ENCODE measurements around the gene UPK2.

UPK2 gene

DNA sequence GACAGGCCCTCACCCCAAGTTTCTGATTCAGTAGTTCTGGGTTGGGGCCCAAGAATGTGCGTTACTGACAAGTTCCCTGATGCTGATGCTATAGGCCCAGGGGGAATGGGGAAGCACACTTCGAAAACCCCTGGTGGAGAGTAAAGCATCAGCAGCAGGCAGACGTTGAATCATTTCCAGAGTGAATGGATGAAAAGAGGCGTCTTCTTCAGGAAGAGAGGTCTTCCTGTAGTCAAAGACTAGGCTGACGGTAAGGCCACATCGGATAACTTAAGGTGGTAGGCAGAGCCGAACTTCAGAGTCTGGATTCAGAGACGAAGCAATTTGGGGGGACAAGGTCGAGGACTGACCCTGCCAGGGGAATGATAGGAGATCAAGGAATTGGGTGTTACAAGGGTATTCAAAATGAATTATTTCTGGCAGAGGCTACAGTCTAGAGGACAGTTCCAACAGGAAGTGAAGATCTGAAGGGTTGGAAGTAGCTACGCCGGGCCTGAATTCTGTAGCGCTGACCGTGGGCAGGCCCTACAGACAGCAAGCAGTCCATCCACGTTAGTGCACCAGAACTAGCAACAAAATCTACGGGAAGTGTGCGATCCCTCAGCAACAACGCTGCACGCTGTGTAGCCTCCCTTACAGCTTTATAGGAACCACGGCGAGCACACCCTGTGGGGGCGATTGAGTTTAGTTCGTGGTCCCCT is 41.0 kb downstream of the UPK2 start:
- peak in 1 of 2 experiments; percentile 15 for DNase-seq

DNA sequence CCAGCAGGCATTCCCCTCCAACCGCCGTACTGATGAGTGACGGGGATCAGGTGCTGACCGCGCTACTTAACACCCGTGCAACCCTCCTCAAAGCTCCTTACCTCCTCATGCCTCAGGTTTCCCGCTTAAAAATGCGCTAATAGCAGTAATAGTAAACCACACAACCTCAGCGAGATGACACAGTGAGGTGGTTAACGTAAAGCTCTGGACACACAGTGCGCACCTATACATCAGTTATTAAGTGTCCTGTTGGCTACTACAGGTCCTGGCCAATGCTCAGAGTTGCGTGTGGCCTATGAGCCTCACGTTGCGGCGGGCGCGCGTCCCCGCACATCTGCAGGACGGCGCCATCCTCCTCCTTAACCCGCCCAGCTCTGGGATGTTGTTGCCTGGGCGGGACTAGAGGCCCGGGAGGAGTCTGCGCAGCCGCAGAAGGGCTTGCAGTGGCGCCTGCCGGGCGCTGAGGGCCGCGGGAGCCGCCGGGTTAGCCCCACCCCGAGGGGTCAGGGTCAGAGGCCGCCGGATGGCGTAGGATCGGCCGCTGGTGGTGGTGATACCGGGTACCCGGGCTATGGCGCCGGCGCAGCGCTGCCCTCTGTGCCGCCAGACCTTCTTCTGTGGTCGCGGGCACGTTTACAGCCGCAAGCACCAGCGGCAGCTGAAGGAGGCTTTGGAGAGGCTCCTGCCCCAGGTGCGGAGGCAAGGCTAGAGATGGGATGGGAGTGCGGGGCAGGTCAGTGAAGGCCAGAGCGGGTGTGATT is 41.7 kb downstream of the UPK2 start, which contains the start of gene CENATAC:
Gene CENATAC, plus strand, starts transcription at position 512 of the 761 bp plus-strand sequence. Its CDS starts 60 bp downstream, at position 572.
- peak; percentile 94 for DNase-seq

- DNase-seq: no peak
Measured at GRCh38 chr11:118998388-118998717, 42.3 kb downstream of the UPK2 start.

DNA sequence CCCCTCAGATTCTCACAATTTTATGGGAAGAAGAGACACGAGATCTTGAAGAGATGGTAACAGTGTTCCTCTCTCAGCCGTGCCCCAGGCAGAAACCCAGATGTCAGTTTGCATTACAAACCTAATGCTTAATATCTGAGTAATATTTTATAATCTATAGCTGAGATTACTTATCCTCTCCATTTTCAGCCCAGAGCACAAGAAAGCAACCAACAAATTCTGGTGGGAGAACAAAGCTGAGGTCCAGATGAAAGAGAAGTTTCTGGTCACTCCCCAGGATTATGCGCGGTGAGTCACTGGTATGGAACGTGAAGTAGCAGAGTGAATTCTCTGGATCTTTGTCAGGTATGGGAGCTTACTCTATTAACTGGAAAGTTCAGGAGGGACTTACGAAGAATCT is 42.7 kb downstream of the UPK2 start:
- no peak for DNase-seq

- DNase-seq: no peak
Measured at GRCh38 chr11:119000906-119001305, 44.8 kb downstream of the UPK2 start.

- no peak for DNase-seq
Measured at GRCh38 chr11:119006656-119007055, 50.6 kb downstream of the UPK2 start.
